AG09309 (cell line): Measurements from ENCODE around the gene SYT6.

Experiments used
- DNase-seq: peaks from one replicate; pipeline ENCODE4 v3.0.0-alpha.2; 2010; ENCODE audit warnings: low read depth
- H3K4me3 ChIP-seq: 2 replicates; pipeline ENCODE4 v1.5.1; 2011; ENCODE audit warnings: mild to moderate bottlenecking, low read depth, low read length, moderate library complexity; ENCODE audit not compliant: control insufficient read depth
- CTCF ChIP-seq: IDR thresholded peaks from 2 replicates; pipeline ENCODE4 v1.5.1; 2011; ENCODE audit warnings: mild to moderate bottlenecking, low read depth, low read length, inconsistent platforms; ENCODE audit not compliant: insufficient read depth, control insufficient read depth; ENCODE audit errors: missing control alignments

Gene SYT6

GRCh38 chr1:114133129-114133528 lies 20.5 kb downstream of the SYT6 start:
- no peak overlapping the region for H3K4me3 ChIP-seq
- TF ChIP-seq CTCF, result no peak
- DNase-seq, result no peak

- H3K4me3 ChIP-seq, result no peak overlapping the region
- DNase-seq, result no peak
- peak; percentile 12 for TF ChIP-seq CTCF
Measured at GRCh38 chr1:114131526-114132220, 22.0 kb downstream of the SYT6 start.

GRCh38 chr1:114130846-114131525 lies 22.7 kb downstream of the SYT6 start:
- TF ChIP-seq CTCF, result no peak
- no peak for DNase-seq

GRCh38 chr1:114130213-114130612 lies 23.5 kb downstream of the SYT6 start:
- no peak for TF ChIP-seq CTCF
- no peak overlapping the region for H3K4me3 ChIP-seq
- no peak for DNase-seq

More at GRCh38 chr1:114130846-114131525, 22.7 kb downstream of the SYT6 start:
- no peak overlapping the region for H3K4me3 ChIP-seq

- no peak for TF ChIP-seq CTCF
- DNase-seq, result no peak
- no peak overlapping the region for H3K4me3 ChIP-seq
Measured at GRCh38 chr1:114128293-114128692, 25.4 kb downstream of the SYT6 start.

GRCh38 chr1:114126261-114127095 lies 27.2 kb downstream of the SYT6 start:
- no peak overlapping the region for H3K4me3 ChIP-seq
- no peak for TF ChIP-seq CTCF
- no peak for DNase-seq
